Stomach smooth muscle (tissue), 2 donors: ENCODE results near the gene FYN.
A peak's percentile ranks its signal among the peaks of the same experiment; 100 is the strongest.

Experiments
- H3K27ac ChIP-seq: one replicate; pipeline ENCODE4 v1.7.0; 2013; ENCODE audit warnings: mild to moderate bottlenecking, low read length, inconsistent platforms
- H3K27me3 ChIP-seq, 2 donors: one replicate each; pipeline ENCODE4 v1.7.0; 2013; ENCODE audit warnings: low read length in 2 of 2; ENCODE audit not compliant: insufficient read depth in 2 of 2, control insufficient read depth in 1 of 2
- H3K36me3 ChIP-seq, 2 donors: one replicate each; pipeline ENCODE4 v1.7.0; 2013; ENCODE audit warnings: low read length in 2 of 2; ENCODE audit not compliant: control insufficient read depth in 2 of 2, insufficient read depth in 2 of 2
- H3K4me1 ChIP-seq: one replicate; pipeline ENCODE4 v1.7.0; 2013; ENCODE audit warnings: low read length; ENCODE audit not compliant: control insufficient read depth, insufficient read depth
- H3K4me3 ChIP-seq, 2 donors: one replicate each; pipeline ENCODE4 v1.7.0; 2013; ENCODE audit warnings: low read length in 2 of 2
- H3K9ac ChIP-seq, 2 donors: one replicate each; pipeline ENCODE4 v1.7.0; 2013; ENCODE audit warnings: low read length in 2 of 2, mild to moderate bottlenecking in 1 of 2
- H3K9me3 ChIP-seq, 2 donors: one replicate each; pipeline ENCODE4 v1.7.0; 2013; ENCODE audit warnings: low read length in 2 of 2; ENCODE audit not compliant: control insufficient read depth in 2 of 2
- donor health status: healthy.
- donor health status: Pancreatic carcinoma.

The FYN gene

GRCh38 chr6:111706841-111707391, 166.3 kb downstream of the FYN start:
- no peak overlapping the region for H3K9ac ChIP-seq

GRCh38 chr6:111703723-111704122, 169.5 kb downstream of the FYN start:
- no peak overlapping the region for H3K27ac ChIP-seq
- no peak overlapping the region for H3K4me3 ChIP-seq
- H3K36me3 ChIP-seq = peaks cover 0 to 3% of the 10 kb centered on the region in 2 donors

More at GRCh38 chr6:111706841-111707391, 166.3 kb downstream of the FYN start:
- H3K9me3 ChIP-seq = no peaks in the 10 kb centered on the region
- peaks cover 9% of the 10 kb centered on the region for H3K4me1 ChIP-seq
- H3K27me3 ChIP-seq = no peaks in the 10 kb centered on the region
- H3K36me3 ChIP-seq = peaks cover 0 to 3% of the 10 kb centered on the region in 2 donors
- no peak overlapping the region for H3K4me3 ChIP-seq
- no peak overlapping the region for H3K27ac ChIP-seq

GRCh38 chr6:111702268-111702667, 171.0 kb downstream of the FYN start:
- no peak overlapping the region for H3K9ac ChIP-seq
- H3K27me3 ChIP-seq = no peaks in the 10 kb centered on the region
- no peak overlapping the region for H3K27ac ChIP-seq
- no peaks in the 10 kb centered on the region for H3K4me1 ChIP-seq
- no peaks in the 10 kb centered on the region for H3K9me3 ChIP-seq
- H3K36me3 ChIP-seq = no peaks in the 10 kb centered on the region
- H3K4me3 ChIP-seq = no peak overlapping the region

More at GRCh38 chr6:111703723-111704122, 169.5 kb downstream of the FYN start:
- Histone ChIP-seq H3K4me1 (no peaks in the 10 kb centered on the region), H3K9ac (no peak overlapping the region), H3K27me3 (no peaks in the 10 kb centered on the region), H3K9me3 (no peaks in the 10 kb centered on the region)

- no peak overlapping the region for H3K27ac ChIP-seq
- no peaks in the 10 kb centered on the region for H3K36me3 ChIP-seq
- H3K4me1 ChIP-seq = no peaks in the 10 kb centered on the region
- H3K9me3 ChIP-seq = no peaks in the 10 kb centered on the region
- no peak overlapping the region for H3K9ac ChIP-seq
- no peak overlapping the region for H3K4me3 ChIP-seq
- no peaks in the 10 kb centered on the region for H3K27me3 ChIP-seq
These were observed 172.1 kb downstream of the FYN start for GRCh38 chr6:111701146-111701545.

GRCh38 chr6:111700135-111700690, 173.0 kb downstream of the FYN start:
- no peak overlapping the region for H3K27ac ChIP-seq
- H3K9ac ChIP-seq = no peak overlapping the region
- no peaks in the 10 kb centered on the region for H3K27me3 ChIP-seq
- H3K36me3 ChIP-seq = peaks cover 0 to 2% of the 10 kb centered on the region in 2 donors
- H3K9me3 ChIP-seq = no peaks in the 10 kb centered on the region
- peak overlapping the region; percentile 31 to 67 for H3K4me3 ChIP-seq
- H3K4me1 ChIP-seq = no peaks in the 10 kb centered on the region

GRCh38 chr6:111699123-111699522, 174.1 kb downstream of the FYN start:
- Histone ChIP-seq H3K9me3 (no peaks in the 10 kb centered on the region), H3K27me3 (no peaks in the 10 kb centered on the region), H3K4me1 (no peaks in the 10 kb centered on the region), H3K4me3 (no peak overlapping the region), H3K36me3 (peaks cover 0 to 5% of the 10 kb centered on the region in 2 donors), H3K9ac (no peak overlapping the region), H3K27ac (no peak overlapping the region)

- H3K4me3 ChIP-seq = no peak overlapping the region
- no peaks in the 10 kb centered on the region for H3K27me3 ChIP-seq
- no peak overlapping the region for H3K9ac ChIP-seq
- no peak overlapping the region for H3K27ac ChIP-seq
- H3K4me1 ChIP-seq = peaks cover 17% of the 10 kb centered on the region
- no peaks in the 10 kb centered on the region for H3K9me3 ChIP-seq
- peaks cover 0 to 10% of the 10 kb centered on the region in 2 donors for H3K36me3 ChIP-seq
These were observed 176.4 kb downstream of the FYN start for GRCh38 chr6:111696814-111697213.

- Histone ChIP-seq H3K36me3 (peaks cover 0 to 15% of the 10 kb centered on the region in 2 donors), H3K27me3 (no peaks in the 10 kb centered on the region), H3K27ac (peak overlapping the region; percentile 86), H3K4me1 (peaks cover 28% of the 10 kb centered on the region), H3K9me3 (no peaks in the 10 kb centered on the region), H3K9ac (peak overlapping the region; percentile 36 to 43), H3K4me3 (peak overlapping the region in 1 of 2 donors; percentile 47)
These were observed 180.7 kb downstream of the FYN start for GRCh38 chr6:111692327-111693164.

GRCh38 chr6:111691345-111692225, 181.7 kb downstream of the FYN start:
- H3K27ac ChIP-seq = peak overlapping the region; percentile 86
- H3K4me3 ChIP-seq = peak overlapping the region in 1 of 2 donors; percentile 22
- no peaks in the 10 kb centered on the region for H3K9me3 ChIP-seq
- peaks cover 0 to 15% of the 10 kb centered on the region in 2 donors for H3K36me3 ChIP-seq
- peak overlapping the region; percentile 1 to 43 for H3K9ac ChIP-seq
- no peaks in the 10 kb centered on the region for H3K27me3 ChIP-seq
- peaks cover 28% of the 10 kb centered on the region for H3K4me1 ChIP-seq

- Histone ChIP-seq H3K27ac (peak overlapping the region; percentile 49), H3K4me3 (no peak overlapping the region), H3K27me3 (no peaks in the 10 kb centered on the region), H3K9me3 (no peaks in the 10 kb centered on the region), H3K4me1 (peaks cover 40% of the 10 kb centered on the region), H3K9ac (no peak overlapping the region), H3K36me3 (peaks cover 0 to 14% of the 10 kb centered on the region in 2 donors)
These were observed 183.3 kb downstream of the FYN start for GRCh38 chr6:111689946-111690345.
